BLaER1 (cell line): ENCODE results near the gene PIK3C3.

Source experiments
- H3K27ac ChIP-seq: shearing (Covaris generic); formaldehyde crosslinking; 2 replicates; pipeline ENCODE4 v1.8.1; 2022
- H3K27me3 ChIP-seq: shearing (Covaris generic); formaldehyde crosslinking; 2 replicates; pipeline ENCODE4 v1.8.1; 2022
- H3K36me3 ChIP-seq: shearing (Covaris generic); formaldehyde crosslinking; 2 replicates; pipeline ENCODE4 v1.8.1; 2022
- H3K4me1 ChIP-seq: shearing (Covaris generic); formaldehyde crosslinking; 2 replicates; pipeline ENCODE4 v1.8.1; 2022
- H3K4me2 ChIP-seq: shearing (Covaris generic); formaldehyde crosslinking; 2 replicates; pipeline ENCODE4 v1.8.1; 2022
- H3K4me3 ChIP-seq: shearing (Covaris generic); formaldehyde crosslinking; 2 replicates; pipeline ENCODE4 v1.8.1; 2022
- H3K9ac ChIP-seq: shearing (Covaris generic); formaldehyde crosslinking; 2 replicates; pipeline ENCODE4 v1.8.1; 2022
- H3K9me3 ChIP-seq: shearing (Covaris generic); formaldehyde crosslinking; 2 replicates; pipeline ENCODE4 v1.8.1; 2022
- H4K20me1 ChIP-seq: shearing (Covaris generic); formaldehyde crosslinking; 2 replicates; pipeline ENCODE4 v1.8.1; 2022
- Cebpa-rat ChIP-seq: shearing (Covaris generic); IDR thresholded peaks from 2 replicates; pipeline ENCODE4 v1.8.1; 2022

The PIK3C3 gene

DNA sequence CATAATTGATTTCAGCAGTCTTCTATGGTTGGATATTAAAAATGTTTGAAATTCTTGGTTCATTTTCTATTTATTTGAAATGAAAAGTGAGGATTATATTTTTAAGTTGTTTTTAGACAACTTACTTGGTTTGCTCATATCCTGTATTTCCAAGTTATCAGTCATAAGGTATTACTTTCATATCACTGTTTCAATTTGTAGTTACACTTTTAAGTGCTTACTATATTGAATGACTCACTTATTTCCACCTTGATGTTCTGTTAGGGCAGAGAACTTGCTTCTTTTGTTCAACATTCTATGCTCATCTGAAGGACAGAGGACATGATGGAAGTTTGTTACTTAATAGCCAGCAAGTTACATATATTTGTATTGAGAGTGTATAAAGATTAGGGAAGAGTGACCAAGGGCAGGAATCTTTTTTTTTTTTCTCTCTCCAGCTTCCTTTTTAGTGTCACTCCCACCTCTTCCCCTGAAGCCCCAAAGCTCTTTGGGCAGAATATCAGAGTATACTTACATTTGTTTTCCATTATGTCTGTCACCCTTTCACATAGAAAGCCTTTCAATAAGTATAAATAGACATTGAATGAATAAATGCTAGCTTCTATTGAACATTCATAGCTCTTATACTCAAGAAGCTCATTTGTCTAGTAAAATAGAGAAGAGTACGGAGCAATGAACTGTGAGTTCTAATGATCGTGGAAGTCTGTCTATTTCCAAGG is 28.1 kb downstream of the PIK3C3 start:
- Histone ChIP-seq H3K4me2 (no peak overlapping the region), H3K4me3 (no peak overlapping the region), H4K20me1 (peaks cover 5% of the 10 kb centered on the region; the same call in 1 of the 2 replicates), H3K36me3 (peaks cover 30% of the 10 kb centered on the region), H3K9me3 (no peaks in the 10 kb centered on the region), H3K9ac (no peak overlapping the region), H3K4me1 (no peaks in the 10 kb centered on the region), H3K27me3 (no peaks in the 10 kb centered on the region), H3K27ac (no peak overlapping the region)
- TF ChIP-seq Cebpa-rat = no peak

DNA sequence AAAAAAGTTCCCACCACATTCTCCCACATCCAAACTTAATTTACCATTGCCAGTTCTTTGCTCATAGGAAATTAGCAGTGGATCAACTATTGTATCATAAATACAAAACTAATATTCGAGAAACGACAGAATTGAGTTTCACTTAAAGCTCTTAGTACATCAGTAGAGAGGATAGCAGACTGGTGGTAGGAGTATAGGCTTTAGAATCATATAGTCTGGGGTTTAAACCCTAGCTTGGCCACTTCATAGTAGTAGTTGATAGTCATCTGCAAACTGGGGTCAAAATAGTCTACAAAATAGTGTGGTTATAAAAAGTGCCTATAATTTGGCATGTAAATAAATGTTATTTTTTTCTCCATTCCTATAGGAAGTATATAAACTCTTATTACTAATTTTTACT is 30.9 kb downstream of the PIK3C3 start:
- Histone ChIP-seq H3K9me3 (no peaks in the 10 kb centered on the region), H3K4me3 (no peak overlapping the region), H3K9ac (no peak overlapping the region), H3K4me2 (no peak overlapping the region), H4K20me1 (no peaks in the 10 kb centered on the region), H3K36me3 (peaks cover 42% of the 10 kb centered on the region), H3K27ac (no peak overlapping the region), H3K27me3 (no peaks in the 10 kb centered on the region), H3K4me1 (no peaks in the 10 kb centered on the region)
- no peak for TF ChIP-seq Cebpa-rat

DNA sequence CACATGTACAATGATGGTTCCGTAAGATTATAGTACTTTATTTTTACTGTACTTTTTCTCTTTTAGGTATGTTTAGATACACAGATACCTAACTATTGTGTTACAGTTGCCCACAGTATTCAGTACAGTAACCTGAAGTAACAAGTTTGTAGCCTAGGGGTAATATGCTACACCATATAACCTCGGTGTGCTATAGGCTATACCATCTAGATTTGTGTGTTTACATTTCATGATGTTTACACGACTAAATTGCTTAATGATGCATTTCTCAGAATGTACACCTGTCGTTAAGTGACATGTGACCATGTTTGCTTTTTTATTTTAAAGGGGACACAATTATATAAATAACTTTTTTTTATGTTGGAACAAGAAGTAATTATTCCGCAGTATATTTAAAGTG is 34.5 kb downstream of the PIK3C3 start:
- Histone ChIP-seq H3K9ac (no peak overlapping the region), H3K36me3 (peaks cover 53% of the 10 kb centered on the region)

DNA sequence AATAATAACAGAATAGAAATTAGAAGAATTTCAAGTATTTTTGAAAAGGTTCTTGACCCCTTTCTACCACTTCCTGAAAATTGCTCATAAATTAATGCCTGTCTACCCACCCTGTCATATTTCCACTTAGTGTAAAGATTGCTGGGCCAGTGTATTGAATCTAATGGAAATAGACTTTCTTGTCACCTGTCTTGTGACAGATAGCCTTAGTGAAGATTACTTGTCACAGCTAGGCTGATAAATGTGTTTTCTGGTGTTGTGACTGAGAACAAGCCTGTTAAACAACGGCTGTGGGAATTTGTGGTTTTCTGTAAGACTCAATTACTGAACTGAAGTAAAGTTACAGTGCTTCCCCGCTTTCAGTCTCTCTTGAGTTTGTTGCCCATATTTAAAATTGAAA is 37.0 kb downstream of the PIK3C3 start:
- TF ChIP-seq Cebpa-rat = no peak
- peaks cover 5% of the 10 kb centered on the region; the same call in 1 of the 2 replicates for H3K4me1 ChIP-seq
- no peak overlapping the region for H3K27ac ChIP-seq
- no peak overlapping the region for H3K4me3 ChIP-seq
- peaks cover 57% of the 10 kb centered on the region for H3K36me3 ChIP-seq
- H3K27me3 ChIP-seq = no peaks in the 10 kb centered on the region
- H3K9ac ChIP-seq = no peak overlapping the region
- no peaks in the 10 kb centered on the region for H3K9me3 ChIP-seq
- H3K4me2 ChIP-seq = no peak overlapping the region
- H4K20me1 ChIP-seq = no peaks in the 10 kb centered on the region

More for the DNA sequence above, 34.5 kb downstream of the PIK3C3 start:
- no peak overlapping the region for H3K27ac ChIP-seq
- H3K4me1 ChIP-seq = peaks cover 5% of the 10 kb centered on the region; the same call in 1 of the 2 replicates
- TF ChIP-seq Cebpa-rat = no peak
- no peak overlapping the region for H3K4me3 ChIP-seq
- H3K27me3 ChIP-seq = no peaks in the 10 kb centered on the region
- no peaks in the 10 kb centered on the region for H4K20me1 ChIP-seq
- no peak overlapping the region for H3K4me2 ChIP-seq
- H3K9me3 ChIP-seq = no peaks in the 10 kb centered on the region

DNA sequence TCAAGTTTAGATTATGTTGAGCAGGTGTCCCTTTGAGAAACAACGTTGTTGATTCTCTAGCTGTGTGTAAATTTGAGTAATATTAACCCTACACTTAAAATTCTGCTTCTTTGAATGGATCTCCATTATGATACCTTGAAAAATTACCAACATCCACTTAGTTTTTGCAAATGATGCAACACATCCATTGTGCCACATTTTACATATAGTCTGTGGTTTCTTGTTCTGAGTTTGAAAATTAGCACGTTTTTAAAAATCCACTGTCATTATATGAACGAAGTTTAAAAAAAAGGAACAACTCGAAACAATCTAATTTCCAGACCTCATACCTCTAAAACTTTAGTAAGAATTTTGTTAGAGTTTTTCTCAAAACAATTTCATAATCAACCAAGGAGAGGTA is 37.7 kb downstream of the PIK3C3 start:
- Histone ChIP-seq H3K9me3 (no peaks in the 10 kb centered on the region), H3K27me3 (no peaks in the 10 kb centered on the region), H3K4me3 (no peak overlapping the region), H3K36me3 (peaks cover 62% of the 10 kb centered on the region), H3K4me1 (peaks cover 5% of the 10 kb centered on the region; the same call in 1 of the 2 replicates), H4K20me1 (no peaks in the 10 kb centered on the region), H3K4me2 (no peak overlapping the region), H3K9ac (no peak overlapping the region), H3K27ac (no peak overlapping the region)
- no peak for TF ChIP-seq Cebpa-rat

DNA sequence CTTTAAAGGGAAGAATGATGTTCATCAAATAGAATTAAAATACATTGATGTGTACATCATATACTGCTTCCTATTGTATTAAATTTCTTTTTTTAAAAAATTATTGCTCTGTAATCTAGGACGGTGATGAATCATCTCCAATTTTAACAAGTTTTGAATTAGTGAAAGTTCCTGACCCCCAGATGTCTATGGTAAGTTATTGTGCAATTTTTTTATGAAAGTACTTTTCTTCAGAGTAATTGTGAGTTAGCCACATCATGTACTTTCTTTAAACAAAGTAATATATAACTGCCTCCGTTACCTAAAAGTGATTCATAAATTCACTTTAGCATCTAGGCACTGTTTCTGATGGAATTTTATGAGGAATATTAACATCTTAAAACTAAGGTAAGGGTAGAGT is 38.1 kb downstream of the PIK3C3 start:
- Histone ChIP-seq H3K4me3 (no peak overlapping the region), H3K36me3 (peaks cover 59% of the 10 kb centered on the region), H3K4me1 (peaks cover 5% of the 10 kb centered on the region; the same call in 1 of the 2 replicates), H4K20me1 (no peaks in the 10 kb centered on the region), H3K27me3 (no peaks in the 10 kb centered on the region), H3K9me3 (no peaks in the 10 kb centered on the region), H3K4me2 (no peak overlapping the region), H3K9ac (no peak overlapping the region), H3K27ac (no peak overlapping the region)
- TF ChIP-seq Cebpa-rat = no peak

DNA sequence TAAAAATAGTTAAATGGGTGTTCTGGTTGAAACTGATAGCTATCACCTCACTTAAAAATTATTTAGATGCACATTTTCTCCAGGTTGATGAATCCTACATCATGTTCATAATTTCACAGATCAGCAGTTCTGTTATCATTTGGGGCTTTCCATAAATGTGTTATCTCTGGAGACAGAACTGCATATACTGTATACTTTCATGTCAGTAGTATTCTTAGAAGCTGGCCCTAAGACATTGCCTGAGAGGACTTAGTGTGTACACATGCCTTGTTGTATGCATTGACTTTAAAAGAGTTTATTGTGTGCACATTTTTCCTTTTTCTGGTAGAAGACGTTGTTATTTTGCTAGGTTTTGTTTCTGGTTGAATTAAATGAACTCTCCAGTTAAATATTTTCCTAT is 41.0 kb downstream of the PIK3C3 start:
- Histone ChIP-seq H3K4me1 (peaks cover 27% of the 10 kb centered on the region), H3K27ac (no peak overlapping the region), H3K9ac (no peak overlapping the region), H3K4me3 (no peak overlapping the region), H3K4me2 (no peak overlapping the region), H3K9me3 (peaks cover 11% of the 10 kb centered on the region), H4K20me1 (no peaks in the 10 kb centered on the region), H3K27me3 (no peaks in the 10 kb centered on the region), H3K36me3 (peaks cover 54% of the 10 kb centered on the region)
- TF ChIP-seq Cebpa-rat = no peak

DNA sequence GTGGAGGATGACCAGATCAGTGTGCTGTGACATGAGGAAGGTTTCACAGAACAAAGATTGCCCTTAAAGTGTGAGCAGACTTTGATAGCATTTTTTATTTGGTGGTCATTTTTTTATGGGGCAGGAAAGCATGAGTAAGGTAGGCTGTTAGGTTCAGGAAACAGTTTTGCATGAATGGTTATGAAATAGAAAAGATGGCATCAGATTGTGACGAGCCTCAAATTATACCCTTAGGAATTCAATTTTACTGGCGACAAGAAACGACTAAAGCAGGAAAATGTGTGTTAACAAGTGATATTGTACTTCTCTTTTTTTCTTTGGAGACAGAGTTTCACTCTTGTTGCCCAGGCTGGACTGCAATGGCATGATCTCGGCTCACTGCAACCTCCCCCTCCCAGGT is 44.7 kb downstream of the PIK3C3 start:
- no peaks in the 10 kb centered on the region for H3K27me3 ChIP-seq
- no peak overlapping the region for H3K9ac ChIP-seq
- H3K27ac ChIP-seq = peak overlapping the region; percentile 32; the same call in 1 of the 2 replicates
- H4K20me1 ChIP-seq = no peaks in the 10 kb centered on the region
- H3K4me1 ChIP-seq = peaks cover 47% of the 10 kb centered on the region
- peak overlapping the region; percentile 62 for H3K4me2 ChIP-seq
- peaks cover 11% of the 10 kb centered on the region for H3K9me3 ChIP-seq
- H3K36me3 ChIP-seq = peaks cover 60% of the 10 kb centered on the region
- no peak for TF ChIP-seq Cebpa-rat
- no peak overlapping the region for H3K4me3 ChIP-seq

DNA sequence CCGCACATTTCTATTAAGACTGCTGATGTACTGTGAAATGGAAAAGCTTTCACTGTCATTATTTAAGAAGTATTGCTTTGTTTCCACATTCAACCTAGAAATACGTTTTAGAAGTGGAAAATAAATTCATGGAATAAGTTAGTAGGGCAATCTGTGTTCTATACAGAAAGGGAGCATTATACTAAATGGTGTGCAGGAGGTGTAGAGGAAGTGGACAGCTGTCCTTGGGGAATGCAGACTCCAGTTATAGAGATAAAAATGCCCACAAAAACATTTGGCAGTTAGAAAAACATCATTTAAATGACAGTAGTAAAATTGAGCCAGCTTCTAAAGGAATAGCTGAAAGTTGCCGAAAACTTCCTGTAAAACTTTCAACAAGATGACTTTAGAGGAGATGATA is 46.8 kb downstream of the PIK3C3 start:
- H3K27ac ChIP-seq = peak overlapping the region; percentile 57
- H3K4me3 ChIP-seq = peak overlapping the region; percentile 47; the same call in 1 of the 2 replicates
- H4K20me1 ChIP-seq = no peaks in the 10 kb centered on the region
- H3K4me1 ChIP-seq = peaks cover 50% of the 10 kb centered on the region
- H3K9me3 ChIP-seq = peaks cover 11% of the 10 kb centered on the region
- H3K36me3 ChIP-seq = peaks cover 71% of the 10 kb centered on the region
- no peaks in the 10 kb centered on the region for H3K27me3 ChIP-seq
- no peak overlapping the region for H3K9ac ChIP-seq
- no peak for TF ChIP-seq Cebpa-rat
- H3K4me2 ChIP-seq = peak overlapping the region; percentile 74

DNA sequence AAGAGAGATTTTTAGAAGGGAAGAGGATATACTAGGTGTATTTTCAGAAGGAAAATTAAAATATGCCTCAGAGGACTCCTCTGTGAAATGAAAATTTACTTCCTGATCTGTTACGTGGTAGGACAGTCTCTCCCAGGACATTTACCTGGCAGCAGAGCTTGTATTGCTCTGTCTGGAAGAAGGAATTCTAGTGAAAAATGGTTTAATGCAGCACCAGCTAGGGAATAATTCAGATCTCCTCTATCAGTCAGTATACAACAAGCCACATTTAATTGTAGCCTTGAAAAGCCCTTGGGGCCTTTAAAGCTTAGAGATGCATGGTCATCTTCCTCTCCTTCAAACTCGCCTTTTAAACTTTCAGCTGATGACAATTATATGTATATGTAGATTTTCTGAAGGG is 49.6 kb downstream of the PIK3C3 start:
- peaks cover 11% of the 10 kb centered on the region for H3K9me3 ChIP-seq
- H3K4me3 ChIP-seq = no peak overlapping the region
- H3K4me2 ChIP-seq = no peak overlapping the region
- no peak overlapping the region for H3K9ac ChIP-seq
- H4K20me1 ChIP-seq = no peaks in the 10 kb centered on the region
- no peak overlapping the region for H3K27ac ChIP-seq
- TF ChIP-seq Cebpa-rat = no peak
- no peaks in the 10 kb centered on the region for H3K27me3 ChIP-seq
- peaks cover 66% of the 10 kb centered on the region for H3K36me3 ChIP-seq
- peaks cover 41% of the 10 kb centered on the region for H3K4me1 ChIP-seq
